CD4-positive, alpha-beta T cell (primary cell): ENCODE results near the gene KPNA1. TPM values are rescaled to one million over a fixed set of nuclear protein-coding genes. Genes with fewer than 3 reads are reported as not detected.
A peak's percentile ranks its signal among the peaks of the same experiment; 100 is the strongest.

ENCODE experiments used
- ATAC-seq: fragments of 200-7000 bp; cut with Tn5 transposase; one replicate; pipeline ENCODE4 v1.10.0; 2022; ENCODE audit warnings: mild to moderate bottlenecking; ENCODE audit not compliant: poor library complexity
- CTCF ChIA-PET: fragments of 350-600 bp; sonication (Branson Sonifier 250); formaldehyde crosslinking; loops from one replicate; lab custom pipeline; 2021; ENCODE audit warnings: antibody characterized with exemption, inconsistent platforms; lab: Charles Lee
- POLR2A ChIA-PET: fragments of 350-600 bp; sonication (Branson Sonifier 250); formaldehyde crosslinking; loops from one replicate; lab custom pipeline; 2021; ENCODE audit warnings: antibody characterized with exemption, inconsistent platforms; lab: Charles Lee
- DNase-seq, 14 experiments: peaks; one replicate each; pipeline ENCODE4 v3.0.0-alpha.2; 2013 to 2020; ENCODE audit warnings: mixed read lengths in 2 of 14
- H3K27ac ChIP-seq, 2 donors: one replicate each; pipeline versions ENCODE4 v1.5.1 to v1.7.0; 2013; ENCODE audit warnings: low read length in 2 of 2, low read depth in 1 of 2, mild to moderate bottlenecking in 1 of 2
- H3K27me3 ChIP-seq, 2 experiments: 1 replicate in 1 of 2; 2 replicates in 1 of 2; pipeline versions ENCODE4 v1.6.1 to v1.7.0; 2013; ENCODE audit warnings: low read length in 2 of 2, control low read depth in 1 of 2, mild to moderate bottlenecking in 1 of 2, moderate library complexity in 1 of 2; ENCODE audit not compliant: insufficient read depth in 2 of 2, control insufficient read depth in 1 of 2
- H3K36me3 ChIP-seq: one replicate; pipeline ENCODE4 v1.6.1; 2013; ENCODE audit warnings: low read length, control low read depth; ENCODE audit not compliant: insufficient read depth
- H3K4me1 ChIP-seq: one replicate; pipeline ENCODE4 v1.6.1; 2013; ENCODE audit warnings: low read length, control low read depth; ENCODE audit not compliant: insufficient read depth
- H3K4me3 ChIP-seq: one replicate; pipeline ENCODE4 v1.5.1; 2013; ENCODE audit warnings: mild to moderate bottlenecking, low read length, moderate library complexity
- H3K9me3 ChIP-seq, 2 experiments: 1 replicate in 1 of 2; 2 replicates in 1 of 2; pipeline versions ENCODE4 v1.6.1 to v1.7.0; 2013; ENCODE audit warnings: low read length in 2 of 2, mild to moderate bottlenecking in 2 of 2, control low read depth in 1 of 2, moderate library complexity in 1 of 2; ENCODE audit not compliant: control insufficient read depth in 1 of 2, insufficient read depth in 1 of 2
- H3K27ac Mint-ChIP-seq: one replicate; pipeline ENCODE4 v1.8.0; 2020; ENCODE audit warnings: mixed read lengths
- H3K27me3 Mint-ChIP-seq: one replicate; pipeline ENCODE4 v1.8.0; 2021; ENCODE audit warnings: mixed read lengths
- H3K36me3 Mint-ChIP-seq: one replicate; pipeline ENCODE4 v1.8.0; 2021; ENCODE audit warnings: low read depth, mixed read lengths
- H3K4me1 Mint-ChIP-seq: one replicate; pipeline ENCODE4 v1.8.0; 2021; ENCODE audit warnings: low read depth, mixed read lengths
- H3K4me3 Mint-ChIP-seq: one replicate; pipeline ENCODE4 v1.8.0; 2020; ENCODE audit warnings: mild to moderate bottlenecking, mixed read lengths
- H3K9me3 Mint-ChIP-seq: one replicate; pipeline ENCODE4 v1.8.0; 2020; ENCODE audit warnings: mixed read lengths
- intact Hi-C, 2 experiments: fragments of 100-400 bp; cut with DNase I in 1 of 2; cut with micrococcal nuclease in 1 of 2; formaldehyde crosslinking; loops; one replicate each; pipeline versions ENCODE4 v1.15.1 to v1.9.0; 2023 to 2025; cut with DNase I, micrococcal nuclease
- total RNA-seq, 174 experiments: library from RNA in 2 of 174; stranded (reverse) in 2 of 174; gene quantifications; one replicate each; pipeline ENCODE4 v1.2.3 and lab custom pipeline; 2021 to 2026
- TF ChIP-seq, protein P1 (sequence below): fragments of 200-600 bp; IDR thresholded peaks from one replicate; pipeline ENCODE4 v1.8.0; 2022; ENCODE audit warnings: antibody characterized with exemption, mild to moderate bottlenecking

KPNA1 gene
- total RNA-seq, 2 experiments from 2014 or later, result 46.2 to 49.8 TPM

DNA sequence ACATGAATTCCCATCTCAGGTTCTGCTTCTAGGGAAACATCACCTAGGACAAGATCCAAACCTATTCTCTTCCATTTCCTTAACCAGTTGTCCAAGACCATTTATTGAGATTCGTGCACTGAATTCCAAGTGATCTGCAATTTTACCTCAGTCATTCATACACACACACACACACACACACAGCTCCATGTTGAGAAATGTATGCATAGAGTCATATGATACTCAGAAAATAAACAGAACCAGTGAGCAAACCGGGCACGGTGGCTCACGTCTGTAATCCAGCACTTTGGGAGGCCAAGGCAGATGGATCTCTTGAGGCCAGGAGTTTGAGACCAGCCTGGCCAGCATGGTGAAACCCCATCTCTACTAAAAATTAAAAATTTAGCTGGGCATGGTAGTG lies 6.1 kb upstream of the KPNA1 start:
- Mint-ChIP-seq H3K27me3 (no peaks in the 10 kb centered on the region), H3K9me3 (no peaks in the 10 kb centered on the region), H3K4me3 (no peak overlapping the region), H3K4me1 (no peaks in the 10 kb centered on the region), H3K27ac (no peak overlapping the region), H3K36me3 (no peaks in the 10 kb centered on the region)
- H3K4me3 ChIP-seq, result no peak overlapping the region
- H3K27ac ChIP-seq, result no peak overlapping the region
- CTCF ChIA-PET, result interaction anchor here (0.7 kb wide), 1 partner anchor 14 kb away, joined by 4 read pairs; no protein-coding TSS in a partner anchor
- no peaks in the 10 kb centered on the region for H3K4me1 ChIP-seq
- POLR2A ChIA-PET, result no interaction called here
- H3K27me3 ChIP-seq, result no peaks in the 10 kb centered on the region
- no peaks in the 10 kb centered on the region for H3K36me3 ChIP-seq
- DNase-seq (no peak), ATAC-seq (no peak)
- intact Hi-C loops, result no loop called here
- no peaks in the 10 kb centered on the region for H3K9me3 ChIP-seq
- TF ChIP-seq, protein P1, sequence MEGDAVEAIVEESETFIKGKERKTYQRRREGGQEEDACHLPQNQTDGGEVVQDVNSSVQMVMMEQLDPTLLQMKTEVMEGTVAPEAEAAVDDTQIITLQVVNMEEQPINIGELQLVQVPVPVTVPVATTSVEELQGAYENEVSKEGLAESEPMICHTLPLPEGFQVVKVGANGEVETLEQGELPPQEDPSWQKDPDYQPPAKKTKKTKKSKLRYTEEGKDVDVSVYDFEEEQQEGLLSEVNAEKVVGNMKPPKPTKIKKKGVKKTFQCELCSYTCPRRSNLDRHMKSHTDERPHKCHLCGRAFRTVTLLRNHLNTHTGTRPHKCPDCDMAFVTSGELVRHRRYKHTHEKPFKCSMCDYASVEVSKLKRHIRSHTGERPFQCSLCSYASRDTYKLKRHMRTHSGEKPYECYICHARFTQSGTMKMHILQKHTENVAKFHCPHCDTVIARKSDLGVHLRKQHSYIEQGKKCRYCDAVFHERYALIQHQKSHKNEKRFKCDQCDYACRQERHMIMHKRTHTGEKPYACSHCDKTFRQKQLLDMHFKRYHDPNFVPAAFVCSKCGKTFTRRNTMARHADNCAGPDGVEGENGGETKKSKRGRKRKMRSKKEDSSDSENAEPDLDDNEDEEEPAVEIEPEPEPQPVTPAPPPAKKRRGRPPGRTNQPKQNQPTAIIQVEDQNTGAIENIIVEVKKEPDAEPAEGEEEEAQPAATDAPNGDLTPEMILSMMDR, result no peak

DNA sequence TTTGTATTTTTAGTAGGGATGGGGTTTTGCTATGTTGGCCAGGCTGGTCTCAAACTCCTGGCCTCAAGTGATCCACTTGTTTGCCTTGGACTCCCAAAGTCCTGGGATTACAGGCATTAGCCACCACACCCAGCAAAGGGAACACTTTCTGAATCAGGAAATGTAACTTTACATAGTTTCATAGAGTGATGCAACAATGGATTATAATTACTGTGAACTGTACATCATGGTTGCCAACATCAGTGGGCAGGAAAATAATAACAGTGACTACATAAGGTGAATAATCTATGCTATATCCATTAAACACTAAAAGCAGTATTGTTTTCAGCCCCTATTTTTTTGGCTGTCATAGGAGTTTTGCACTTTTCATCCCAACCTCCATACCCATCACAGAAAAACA lies 5.0 kb upstream of the KPNA1 start:
- Mint-ChIP-seq H3K36me3 (no peaks in the 10 kb centered on the region), H3K27me3 (no peaks in the 10 kb centered on the region), H3K9me3 (no peaks in the 10 kb centered on the region), H3K27ac (no peak overlapping the region), H3K4me1 (no peaks in the 10 kb centered on the region), H3K4me3 (no peak overlapping the region)
- no peak overlapping the region for H3K4me3 ChIP-seq
- peaks cover 5% of the 10 kb centered on the region for H3K4me1 ChIP-seq
- POLR2A ChIA-PET, result no interaction called here
- H3K27me3 ChIP-seq, result no peaks in the 10 kb centered on the region
- no peaks in the 10 kb centered on the region for H3K9me3 ChIP-seq
- intact Hi-C loops, result loop anchor here in 1 of 2 experiments (5.0 to 10.0 kb wide), 3 partner anchors 685 to 1065 kb away; partner anchors contain the start of genes EAF2, HACD2 and IQCB1
- no peak overlapping the region for H3K27ac ChIP-seq
- no peak for ATAC-seq
- CTCF ChIA-PET, result no interaction called here
- TF ChIP-seq, protein P1, result no peak
- no peak for DNase-seq
- no peaks in the 10 kb centered on the region for H3K36me3 ChIP-seq

DNA sequence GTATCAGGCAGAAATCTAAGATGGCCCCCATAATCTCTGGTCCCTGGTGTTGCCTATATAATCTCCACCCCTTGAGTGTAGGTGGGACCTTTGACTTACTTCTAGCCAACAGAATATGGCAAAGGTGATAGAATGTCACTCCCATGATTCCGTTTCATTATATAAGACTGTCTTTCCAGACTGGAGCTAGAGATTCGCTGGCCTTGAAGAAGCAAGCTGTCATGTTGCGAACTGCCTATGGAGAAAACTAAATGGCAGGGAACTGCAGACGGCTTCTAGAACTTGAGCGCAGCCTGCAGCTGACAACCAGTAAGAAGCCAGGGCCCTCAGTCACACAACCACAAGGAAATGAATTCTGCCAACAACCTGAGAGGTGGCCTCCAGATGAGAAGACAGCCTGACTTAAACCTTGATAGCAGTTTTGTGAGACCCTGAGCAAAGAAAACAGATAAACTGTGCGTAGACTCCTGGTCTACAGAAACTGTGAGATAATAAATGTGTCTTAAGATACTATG lies 2.2 kb upstream of the KPNA1 start:
- Histone ChIP-seq H3K9me3 (no peaks in the 10 kb centered on the region), H3K4me3 (no peak overlapping the region), H3K4me1 (peaks cover 17% of the 10 kb centered on the region), H3K27ac (no peak overlapping the region), H3K27me3 (no peaks in the 10 kb centered on the region), H3K36me3 (no peaks in the 10 kb centered on the region)
- Mint-ChIP-seq H3K27me3 (no peaks in the 10 kb centered on the region), H3K4me1 (peaks cover 19% of the 10 kb centered on the region), H3K4me3 (peak overlapping the region; percentile 79), H3K27ac (no peak overlapping the region), H3K9me3 (no peaks in the 10 kb centered on the region), H3K36me3 (peaks cover 4% of the 10 kb centered on the region)
- intact Hi-C loops, result loop anchor here in 1 of 2 experiments (2.0 to 10.0 kb wide), 4 partner anchors 100 to 1068 kb away; partner anchors contain the start of genes EAF2, HACD2, IQCB1 and WDR5B
- CTCF ChIA-PET, result interaction anchor here (1.1 to 1.5 kb wide), 2 partner anchors 21 to 133 kb away, joined by 4 to 7 read pairs; partner anchors contain the start of genes FAM162A and MIX23
- POLR2A ChIA-PET, result no interaction called here
- TF ChIP-seq, protein P1, result no peak
- no peak for ATAC-seq
- no peak for DNase-seq
